ENCODE measurements around the gene STXBP5. TPM values are rescaled to one million over a fixed set of nuclear protein-coding genes. Genes with fewer than 3 reads are reported as not detected.

Gene STXBP5
- total RNA-seq, 1 experiment from 2014 or later: 11.6 TPM

GRCh38 chr6:147321260-147321659 is 117.0 kb downstream of the STXBP5 start:
- no peak overlapping the region for H3K4me3 Mint-ChIP-seq
- Histone ChIP-seq H4K5ac (ENCODE audit: insufficient read length, low read depth, low read length) (no peak overlapping the region), H3T11ph (ENCODE audit: low read length) (no peak overlapping the region), H3K4me2 (ENCODE audit: insufficient read depth, insufficient read length, low read length) (no peak overlapping the region), H3K56ac (ENCODE audit: insufficient read length, low read depth, low read length) (no peak overlapping the region), H3K4ac (ENCODE audit: low read depth, low read length) (no peak overlapping the region), H4K91ac (ENCODE audit: insufficient read length, low read depth, low read length) (no peak overlapping the region), H2BK20ac (ENCODE audit: low read depth, low read length, poor library complexity, severe bottlenecking) (no peak overlapping the region), H3K4me1 (ENCODE audit: insufficient read depth, low read length) (peaks cover 6% of the 10 kb centered on the region; the same call in 1 of the 2 replicates), H2BK120ac (ENCODE audit: low read depth, low read length, poor library complexity, severe bottlenecking) (no peak overlapping the region), H2BK15ac (ENCODE audit: low read depth, low read length) (no peak overlapping the region), H3K23ac (ENCODE audit: insufficient read length, low read depth, low read length) (no peak overlapping the region), H2BK12ac (ENCODE audit: insufficient read length, low read depth, low read length) (no peak overlapping the region), H4K8ac (replicated peaks; ENCODE audit: insufficient read length, low read depth, low read length) (no peak overlapping the region), H3K27me3 (ENCODE audit: insufficient read depth, low read length) (no peaks in the 10 kb centered on the region), H2AK5ac (ENCODE audit: insufficient read length, low read length) (no peak overlapping the region), H3K79me2 (ENCODE audit: insufficient read depth, low read length) (no peaks in the 10 kb centered on the region), H3K79me1 (ENCODE audit: insufficient read depth, low read depth, low read length, poor library complexity, severe bottlenecking) (no peaks in the 10 kb centered on the region), H2BK5ac (ENCODE audit: insufficient read length, low read length) (no peak overlapping the region), H3K27ac (ENCODE audit: insufficient read length, low read depth, low read length) (no peak overlapping the region), H3K14ac (ENCODE audit: insufficient read depth, low read length) (no peak overlapping the region), H2AFZ (ENCODE audit: low read length) (no peak overlapping the region), H3K9me3 (ENCODE audit: control insufficient read depth, low read depth, low read length) (no peaks in the 10 kb centered on the region), H3K23me2 (ENCODE audit: insufficient read length, low read depth, low read length, poor library complexity, severe bottlenecking) (no peaks in the 10 kb centered on the region), H4K20me1 (ENCODE audit: control insufficient read depth, insufficient read depth, insufficient read length) (no peaks in the 10 kb centered on the region), H3K18ac (ENCODE audit: insufficient read length, low read depth, low read length) (no peak overlapping the region), H3K9ac (ENCODE audit: extremely low read depth, insufficient read length, low read length) (no peak overlapping the region)
- no CpG with 5 or more reads among the region's 2 CpGs for WGBS (ENCODE audit: extremely low coverage, insufficient read length, low lambda C conversion rate)
- H3K9me3 Mint-ChIP-seq: no peaks in the 10 kb centered on the region
- H3K27ac Mint-ChIP-seq: no peak overlapping the region
- no peak for TF ChIP-seq CTCF (conservative IDR thresholded peaks at IDR 0.05)
- peaks cover 0 to 5% (median 0%) of the 10 kb centered on the region in 3 experiments; a peak in 2 of 7 replicates for H3K36me3 Mint-ChIP-seq (ENCODE audit: insufficient read depth in 1 of 3, low read depth in 3 of 3)
- no peak for DNase-seq
- H3K4me1 Mint-ChIP-seq: peaks cover 0 to 6% of the 10 kb centered on the region in 2 experiments; a peak in 2 of 4 replicates
- H3K27me3 Mint-ChIP-seq (ENCODE audit: low read depth): no peaks in the 10 kb centered on the region

All from H9 (cell line).